ENCODE measurements around the gene AMBRA1.

DNA sequence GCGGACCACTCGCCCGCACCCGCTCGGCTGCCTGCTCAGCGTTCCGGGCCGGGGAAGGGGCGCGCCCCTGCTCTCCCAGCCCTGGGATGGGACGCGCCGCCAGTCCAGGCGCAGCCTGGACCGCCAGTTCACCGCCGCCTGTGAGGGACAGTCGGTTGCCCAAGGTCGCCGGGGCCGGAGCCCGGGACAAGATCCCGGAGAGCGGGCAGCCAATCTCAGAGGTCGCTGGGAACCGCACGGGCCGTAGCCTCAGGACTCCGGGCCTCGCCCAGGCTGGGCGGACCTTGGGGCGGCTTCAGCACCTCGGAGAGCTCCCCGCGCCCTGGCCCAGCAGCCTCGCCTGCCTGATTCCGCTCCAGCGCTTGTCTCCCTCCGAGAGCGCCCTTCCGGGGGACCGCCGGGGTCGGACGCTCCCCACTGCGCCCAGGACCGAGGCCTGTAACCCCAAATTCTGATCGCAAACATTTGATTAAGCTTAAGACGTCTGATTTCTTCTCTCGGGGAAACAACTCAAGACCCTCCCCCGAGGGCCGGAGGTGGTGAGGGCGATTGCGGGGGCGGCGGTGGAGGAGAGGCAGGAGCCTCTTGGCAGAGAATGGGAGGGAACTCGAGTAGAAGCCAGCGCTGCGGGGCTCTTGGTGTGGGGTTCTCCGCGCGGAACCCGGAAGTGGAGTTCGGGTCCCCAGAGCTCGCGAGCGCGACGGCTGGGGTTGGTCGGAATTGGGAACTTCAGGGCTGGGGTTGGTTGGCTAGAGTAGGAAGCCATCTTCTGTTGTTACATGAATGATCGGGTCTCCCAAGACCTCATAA, 201.2 kb downstream of the AMBRA1 start:
- TF ChIP-seq, protein P1, sequence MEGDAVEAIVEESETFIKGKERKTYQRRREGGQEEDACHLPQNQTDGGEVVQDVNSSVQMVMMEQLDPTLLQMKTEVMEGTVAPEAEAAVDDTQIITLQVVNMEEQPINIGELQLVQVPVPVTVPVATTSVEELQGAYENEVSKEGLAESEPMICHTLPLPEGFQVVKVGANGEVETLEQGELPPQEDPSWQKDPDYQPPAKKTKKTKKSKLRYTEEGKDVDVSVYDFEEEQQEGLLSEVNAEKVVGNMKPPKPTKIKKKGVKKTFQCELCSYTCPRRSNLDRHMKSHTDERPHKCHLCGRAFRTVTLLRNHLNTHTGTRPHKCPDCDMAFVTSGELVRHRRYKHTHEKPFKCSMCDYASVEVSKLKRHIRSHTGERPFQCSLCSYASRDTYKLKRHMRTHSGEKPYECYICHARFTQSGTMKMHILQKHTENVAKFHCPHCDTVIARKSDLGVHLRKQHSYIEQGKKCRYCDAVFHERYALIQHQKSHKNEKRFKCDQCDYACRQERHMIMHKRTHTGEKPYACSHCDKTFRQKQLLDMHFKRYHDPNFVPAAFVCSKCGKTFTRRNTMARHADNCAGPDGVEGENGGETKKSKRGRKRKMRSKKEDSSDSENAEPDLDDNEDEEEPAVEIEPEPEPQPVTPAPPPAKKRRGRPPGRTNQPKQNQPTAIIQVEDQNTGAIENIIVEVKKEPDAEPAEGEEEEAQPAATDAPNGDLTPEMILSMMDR (conservative IDR thresholded peaks at IDR 0.05 in 1 of 2, IDR thresholded peaks at IDR 0.05 in 1 of 2; ENCODE audit: extremely low read depth in 1 of 2, insufficient read depth in 1 of 2, low read depth in 1 of 2, low read length in 2 of 2): no peak
- TF ChIP-seq EZH2 (IDR thresholded peaks at IDR 0.05; ENCODE audit: borderline replicate concordance, low read length): no peak
